HG02840 (cell line): ENCODE data around the gene SUDS3.
"Not testable (repeated sequence)": the region's sequence is repeated elsewhere in the genome, so short reads cannot be mapped to it uniquely, and the experiment has no call there.

Experiments used
- ATAC-seq: cut with Tn5 transposase; IDR thresholded peaks from one replicate; pipeline ENCODE4 v1.9.1; 2021; ENCODE audit warnings: mild to moderate bottlenecking, moderate library complexity, moderate number of reproducible peaks; ENCODE audit not compliant: unreplicated experiment, low FRiP score

Gene SUDS3

DNA sequence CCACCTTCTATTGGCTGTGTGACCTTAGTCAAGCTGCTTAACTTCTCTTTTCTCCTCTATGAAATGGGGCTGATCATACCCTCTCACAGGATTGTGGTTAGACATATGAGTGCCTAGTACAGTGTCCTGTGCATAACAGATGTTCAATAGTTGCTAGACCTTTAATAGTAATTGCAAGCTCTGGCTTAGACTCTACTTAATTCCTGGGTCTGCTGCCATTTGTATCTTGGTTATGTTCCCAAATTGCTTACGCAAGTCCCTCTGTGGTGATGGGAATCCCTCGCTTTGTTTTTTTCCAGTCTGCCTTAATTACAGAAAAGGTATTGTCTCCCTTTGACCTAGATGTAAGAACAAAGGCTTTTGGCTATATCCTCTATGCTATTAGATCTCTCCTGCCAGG, 15.1 kb downstream of the SUDS3 start:
- no peak for ATAC-seq

DNA sequence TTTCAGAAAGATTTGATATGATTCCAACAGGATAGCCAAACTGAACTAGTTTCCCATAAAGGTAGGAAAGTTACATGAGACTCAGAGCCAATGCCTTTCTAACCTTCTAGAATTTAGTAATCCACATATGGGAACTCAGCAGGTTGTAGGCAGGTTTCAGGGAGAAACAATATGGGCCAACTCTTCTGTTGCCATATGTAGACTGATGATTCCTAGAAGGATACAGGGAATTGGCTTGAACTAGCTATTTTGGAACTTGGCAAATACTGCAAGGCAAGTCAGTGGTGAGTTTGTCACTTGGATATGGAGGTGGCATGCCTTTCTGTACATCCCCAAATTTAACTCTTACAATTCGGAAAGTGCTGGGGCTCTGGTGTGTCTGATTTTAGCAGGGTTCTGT, 15.5 kb downstream of the SUDS3 start:
- ATAC-seq = no peak

DNA sequence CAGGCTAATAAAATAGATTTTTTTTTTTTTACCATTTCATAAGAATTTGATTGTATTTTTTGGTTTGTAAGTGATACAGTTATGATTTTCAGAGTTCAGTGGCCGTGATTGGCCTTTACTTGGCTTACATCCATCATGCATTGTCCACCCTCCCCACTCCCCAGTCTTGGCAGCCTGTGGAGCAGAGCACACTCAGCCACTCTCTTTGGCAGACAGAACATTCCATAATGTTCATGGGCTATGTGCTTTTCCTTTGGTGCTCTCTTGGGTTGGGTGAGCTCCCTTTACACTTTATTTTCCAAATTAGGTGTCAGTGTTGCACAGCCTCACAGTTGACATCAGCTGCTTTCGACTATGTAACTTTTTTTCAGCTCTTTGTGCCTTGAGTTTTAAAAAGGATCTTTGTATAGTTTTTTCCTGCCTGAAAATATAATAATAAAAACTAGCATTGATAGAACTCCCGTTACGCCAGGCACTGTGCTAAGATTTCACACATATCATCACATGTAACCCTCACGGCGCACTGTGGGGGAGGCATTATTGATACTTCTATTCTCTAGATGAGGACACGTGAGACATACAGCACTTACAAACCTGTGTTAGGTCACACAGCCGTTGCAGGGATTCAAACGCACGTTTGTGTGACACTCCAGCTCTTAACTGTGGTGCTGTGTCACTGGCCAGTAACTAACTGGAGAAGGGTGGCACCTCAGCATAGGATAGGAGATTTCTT, 21.5 kb downstream of the SUDS3 start:
- ATAC-seq = no peak

DNA sequence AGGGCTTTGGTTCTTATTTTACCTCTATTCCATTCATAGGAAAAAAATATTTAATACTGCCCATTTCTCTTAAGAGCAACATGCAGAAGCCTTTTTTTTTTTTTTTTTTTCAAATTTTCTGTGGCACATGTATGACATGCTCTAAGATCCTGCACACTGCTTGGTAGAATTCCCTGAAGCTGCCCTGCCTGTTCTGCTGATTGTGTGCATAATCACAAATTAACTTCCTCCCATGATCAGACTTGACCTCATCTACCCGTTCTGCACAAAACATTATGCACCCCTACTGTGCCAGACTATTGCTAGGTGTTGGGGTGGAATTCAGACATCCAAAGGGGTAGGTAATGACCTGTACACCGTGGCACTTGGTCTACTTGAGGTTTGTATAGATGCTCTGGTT, 22.2 kb downstream of the SUDS3 start:
- no peak for ATAC-seq

DNA sequence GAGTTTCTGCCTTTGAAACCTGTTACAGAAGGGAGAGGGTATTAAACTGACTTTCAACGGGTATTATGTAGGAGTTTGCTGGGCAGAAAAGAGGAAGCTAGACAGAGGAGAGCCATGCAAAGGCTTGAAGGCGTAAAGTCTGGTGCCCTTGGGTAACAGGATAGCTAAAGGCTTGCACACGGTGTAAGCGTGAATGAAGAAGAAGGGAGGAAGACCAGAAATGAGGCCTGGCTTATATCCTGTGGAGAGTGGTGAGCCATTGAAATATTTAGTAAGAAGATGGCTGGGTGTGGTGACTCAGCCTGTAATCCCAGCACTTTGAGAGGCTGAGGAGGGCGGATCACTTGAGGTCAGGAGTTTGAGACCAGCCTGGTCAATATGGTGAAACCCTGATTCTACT, 22.6 kb downstream of the SUDS3 start:
- no peak for ATAC-seq

DNA sequence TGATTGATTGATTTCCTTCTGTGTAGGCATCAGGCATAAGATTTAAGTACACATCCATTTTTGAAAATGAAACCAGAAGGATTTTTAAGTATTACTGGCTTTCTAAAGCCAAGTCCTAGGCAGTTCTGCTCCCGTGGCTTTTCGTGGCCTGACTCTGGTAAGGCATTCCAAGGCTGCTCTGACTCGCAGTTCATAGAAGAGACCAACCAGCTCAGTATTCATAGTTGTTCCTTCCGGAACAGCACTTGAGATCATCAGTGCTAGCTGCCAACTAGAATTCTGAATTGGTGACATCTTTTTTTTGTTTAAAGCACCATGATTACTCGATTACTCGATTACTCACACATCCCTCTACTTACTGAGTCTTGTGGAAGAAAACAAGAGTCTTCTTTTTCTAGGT, 25.9 kb downstream of the SUDS3 start:
- no peak for ATAC-seq

DNA sequence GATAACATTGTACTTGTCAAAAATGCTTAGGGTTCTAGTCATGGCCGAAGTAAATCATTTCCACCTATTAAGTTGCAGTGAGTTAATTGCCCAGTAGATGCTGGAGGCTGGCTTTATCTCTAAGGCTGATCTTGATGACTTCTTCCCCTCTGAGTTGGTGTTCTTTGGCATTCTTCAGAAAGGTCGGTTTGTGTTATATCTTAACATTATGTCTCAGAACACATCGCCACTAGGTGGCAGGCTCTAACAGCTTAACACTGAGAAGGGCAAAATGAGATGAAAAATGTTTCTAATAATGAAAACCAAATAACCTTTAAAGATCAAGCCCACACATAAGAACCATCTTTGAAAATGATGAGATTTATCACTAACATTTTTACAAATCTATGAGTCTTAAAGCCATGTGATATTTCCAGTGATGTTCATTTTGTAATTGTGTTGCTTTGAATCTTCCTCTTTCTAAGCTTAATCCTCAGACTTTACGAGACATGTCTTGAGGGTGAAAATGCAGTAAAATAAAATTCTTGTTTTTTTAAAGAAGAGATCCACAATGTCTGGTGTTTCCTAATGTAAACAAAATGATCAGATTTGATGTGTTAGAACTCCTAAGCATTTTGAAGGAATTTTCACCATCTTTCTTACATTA, 28.6 kb downstream of the SUDS3 start:
- ATAC-seq = no peak

DNA sequence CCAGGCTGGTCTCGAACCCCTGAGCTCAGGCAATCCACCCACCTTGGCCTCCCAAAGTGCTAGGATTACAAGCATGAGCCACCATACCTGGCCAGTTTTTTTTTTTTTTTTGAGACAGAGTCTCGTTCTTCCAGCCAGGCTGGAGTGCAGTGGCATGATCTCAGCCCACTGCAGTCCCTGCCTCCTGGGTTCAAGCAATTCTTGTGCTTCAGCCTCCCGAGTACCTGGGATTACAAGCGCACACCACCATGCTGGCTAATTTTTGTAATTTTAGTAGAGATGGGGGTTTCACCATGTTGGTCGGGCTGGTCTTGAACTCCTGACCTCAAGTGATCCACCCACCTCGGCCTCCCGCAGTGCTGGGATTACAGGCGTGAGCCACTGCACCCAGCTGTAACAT, 31.9 kb downstream of the SUDS3 start:
- ATAC-seq = not testable (repeated sequence)

DNA sequence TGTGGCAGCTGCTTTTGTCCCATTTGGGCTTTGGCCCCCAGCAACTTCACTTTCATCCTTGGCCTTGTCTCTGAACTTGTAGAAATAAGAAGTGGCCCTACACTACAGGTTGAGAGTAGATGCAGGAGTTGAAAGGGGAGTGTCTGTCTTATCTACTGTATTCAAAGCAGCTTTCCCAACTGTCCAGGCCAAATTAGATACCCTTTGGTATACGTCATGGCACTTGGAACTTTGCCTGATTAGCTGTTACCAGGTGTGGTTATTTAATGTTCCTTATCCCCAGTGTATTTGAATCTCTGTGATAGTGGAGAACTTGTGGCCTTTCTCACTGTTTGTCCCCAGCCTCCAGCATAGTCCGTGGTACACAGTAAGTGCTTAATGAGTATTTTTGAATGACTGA, 33.5 kb downstream of the SUDS3 start:
- ATAC-seq = no peak

DNA sequence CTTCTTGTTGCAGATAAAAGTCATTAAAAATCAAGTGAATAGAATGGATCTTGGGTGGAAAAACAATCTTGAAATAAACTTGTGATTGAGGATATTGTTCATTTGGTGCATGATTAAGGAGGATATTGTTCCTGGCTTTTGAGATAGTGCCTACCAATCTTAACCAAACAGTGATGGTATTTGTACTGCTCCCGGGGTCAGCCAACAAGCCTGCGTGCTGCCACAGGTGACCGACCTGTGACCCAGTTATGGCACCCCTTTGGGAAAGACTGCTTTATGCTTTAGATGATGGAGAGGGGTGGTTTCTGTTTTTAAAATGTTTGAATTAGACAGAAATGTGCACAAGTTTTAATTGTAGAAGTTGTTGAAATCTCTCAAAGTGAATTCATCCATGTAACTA, 41.6 kb downstream of the SUDS3 start:
- no peak for ATAC-seq

DNA sequence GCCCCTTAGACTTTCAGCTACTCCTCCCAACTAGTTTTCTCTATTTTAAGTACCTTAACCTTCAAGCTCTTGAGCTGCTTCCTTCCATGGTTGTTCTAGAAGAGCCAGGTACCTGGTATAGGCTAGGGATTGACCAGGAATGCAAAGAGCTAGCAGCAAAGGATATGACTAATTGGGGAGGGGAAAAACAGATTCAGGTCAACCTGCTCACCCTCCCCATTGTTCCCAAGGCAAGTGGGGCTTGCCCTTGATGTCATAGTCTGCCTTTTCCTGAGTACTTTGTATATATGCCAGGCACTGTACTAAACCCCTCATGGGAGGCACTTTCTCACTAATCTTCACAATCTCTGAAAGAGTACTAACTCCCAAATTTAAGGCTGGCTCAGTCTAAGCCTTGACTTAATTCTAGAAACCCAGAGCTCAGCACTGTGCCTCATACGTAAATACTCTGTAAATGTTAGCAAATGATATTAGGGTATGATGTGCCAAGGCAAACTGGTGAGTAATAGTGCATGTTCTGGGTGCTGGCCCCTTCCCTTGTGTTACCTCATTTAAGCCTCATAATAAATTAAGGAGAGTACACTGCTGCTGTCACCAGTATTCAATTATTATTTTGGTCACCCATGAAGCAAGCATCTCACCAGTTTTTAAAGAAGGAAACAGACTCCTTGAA, 42.2 kb downstream of the SUDS3 start:
- no peak for ATAC-seq

DNA sequence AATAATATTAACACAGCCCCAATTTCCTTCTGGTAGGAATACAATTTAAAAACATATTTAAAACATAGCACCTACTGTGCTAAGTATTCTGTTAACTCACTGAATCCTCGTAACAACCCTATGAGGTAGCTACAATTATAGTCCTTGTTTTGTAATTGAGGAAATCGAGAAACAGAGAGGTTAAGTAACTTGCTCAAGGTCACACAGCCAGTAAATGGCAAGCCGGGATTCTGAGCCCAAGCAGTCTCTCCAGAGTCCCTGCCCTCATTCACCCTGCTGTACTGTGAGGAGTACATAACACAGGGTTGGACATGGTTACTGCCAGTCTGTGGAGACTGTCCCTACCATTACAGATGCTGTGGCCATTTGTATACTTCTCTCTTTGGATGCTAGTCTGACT, 44.3 kb downstream of the SUDS3 start:
- no peak for ATAC-seq

DNA sequence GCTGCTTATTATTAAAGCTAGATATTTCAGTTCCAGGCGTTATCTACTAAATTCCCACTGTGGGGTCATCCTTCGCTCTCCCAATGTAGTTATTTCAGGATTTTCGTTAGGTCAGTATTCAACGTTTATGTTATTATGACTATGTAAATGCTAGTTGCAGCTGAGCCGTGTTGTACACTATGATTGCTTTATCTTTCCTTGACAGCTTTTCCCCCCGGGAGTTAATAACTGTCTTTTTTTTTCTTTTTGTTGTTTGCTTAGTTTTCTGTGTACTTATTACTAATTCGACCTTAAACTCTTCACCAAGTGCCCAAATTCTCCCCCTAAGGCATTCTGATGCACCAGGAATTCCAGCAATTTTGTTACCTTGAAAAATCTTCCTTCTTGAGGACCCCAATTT, 48.5 kb downstream of the SUDS3 start:
- ATAC-seq = no peak

DNA sequence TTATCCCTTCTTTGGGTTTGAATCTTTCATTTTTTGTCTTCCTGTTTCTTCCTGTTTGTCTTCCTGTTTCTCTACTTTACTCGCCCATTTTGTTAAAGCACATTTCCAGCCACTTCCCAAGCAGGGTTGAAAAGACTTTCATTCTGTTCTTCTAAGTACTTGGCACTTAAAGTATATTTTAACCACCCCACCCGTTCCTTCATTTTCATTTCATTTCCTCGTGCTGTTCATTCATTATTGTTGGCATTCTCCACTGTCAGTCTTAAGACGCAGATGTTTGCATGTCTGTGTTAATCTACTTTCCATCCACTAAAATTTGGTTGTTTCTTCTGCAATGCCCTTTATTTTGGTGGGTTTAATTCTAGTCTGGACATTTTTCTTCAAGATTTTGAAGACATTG, 49.0 kb downstream of the SUDS3 start:
- ATAC-seq = no peak

DNA sequence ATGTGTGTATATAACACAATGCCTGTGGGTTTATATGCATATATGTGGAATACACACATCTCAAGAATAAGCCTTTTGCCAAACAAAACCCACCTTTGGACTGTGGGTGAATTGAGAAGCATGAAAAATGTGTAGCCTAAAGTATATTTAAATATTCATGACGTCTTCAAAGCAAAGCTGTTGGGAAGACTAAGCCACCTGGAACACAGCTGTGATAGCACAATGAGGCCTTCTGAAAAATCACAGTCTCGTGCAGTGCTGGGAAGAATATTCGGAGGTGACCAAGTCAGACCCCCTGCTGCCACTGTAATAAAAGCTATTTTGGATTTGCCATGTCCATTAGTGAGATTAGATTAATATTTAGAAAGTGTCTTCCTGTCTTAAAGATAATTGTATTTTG, 51.5 kb downstream of the SUDS3 start:
- no peak for ATAC-seq

DNA sequence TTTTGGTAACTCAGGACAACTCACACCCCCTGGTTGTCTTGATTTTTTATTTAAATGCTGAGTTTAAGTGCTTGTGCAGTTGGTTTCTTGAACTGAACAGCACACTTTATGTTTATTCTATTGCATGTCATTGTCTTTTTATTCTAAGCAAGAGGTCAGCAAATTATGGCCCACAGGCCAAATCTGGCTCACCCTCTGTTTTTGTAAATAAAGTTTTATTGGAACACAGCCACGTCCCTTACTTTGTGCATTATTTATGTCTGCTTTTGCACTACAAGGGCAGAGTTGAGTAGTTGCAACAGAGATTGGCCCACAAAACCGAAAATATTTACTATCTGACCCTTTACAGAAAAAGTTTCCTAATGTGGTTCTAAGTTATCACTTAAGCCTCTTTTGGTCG, 52.3 kb downstream of the SUDS3 start:
- no peak for ATAC-seq

DNA sequence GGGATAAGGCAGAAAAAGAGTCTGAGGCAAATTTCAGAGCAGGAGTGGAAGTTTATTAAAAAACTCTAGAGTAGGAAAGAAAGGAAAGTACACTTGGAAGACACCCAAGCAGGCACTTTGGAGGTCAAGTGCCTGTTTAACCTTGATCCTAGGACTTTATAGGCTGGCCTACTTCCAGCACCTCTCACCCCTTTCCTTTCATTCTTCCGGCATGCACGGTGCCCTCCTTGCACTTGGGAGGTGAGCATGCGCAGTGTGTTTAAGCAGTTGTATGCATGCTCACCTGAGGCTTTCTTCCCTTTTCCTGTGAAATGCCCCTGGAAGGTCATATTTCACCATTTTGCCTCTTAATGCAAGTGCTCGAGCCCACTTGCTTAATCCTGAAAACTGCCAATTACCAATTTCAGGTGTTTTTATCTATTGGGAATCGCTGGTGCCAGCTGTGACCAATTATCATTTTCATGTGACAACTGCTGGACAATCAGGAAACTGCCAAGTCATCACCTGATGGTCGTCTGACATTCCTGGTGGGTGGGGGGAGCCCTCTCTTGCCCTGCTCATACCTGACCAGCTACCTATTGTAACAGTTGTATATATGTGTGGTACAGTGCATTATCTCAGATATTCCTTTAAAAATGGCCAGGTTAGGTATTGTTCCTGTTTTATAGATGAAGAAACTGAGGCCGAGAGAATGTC, 53.5 kb downstream of the SUDS3 start:
- no peak for ATAC-seq

DNA sequence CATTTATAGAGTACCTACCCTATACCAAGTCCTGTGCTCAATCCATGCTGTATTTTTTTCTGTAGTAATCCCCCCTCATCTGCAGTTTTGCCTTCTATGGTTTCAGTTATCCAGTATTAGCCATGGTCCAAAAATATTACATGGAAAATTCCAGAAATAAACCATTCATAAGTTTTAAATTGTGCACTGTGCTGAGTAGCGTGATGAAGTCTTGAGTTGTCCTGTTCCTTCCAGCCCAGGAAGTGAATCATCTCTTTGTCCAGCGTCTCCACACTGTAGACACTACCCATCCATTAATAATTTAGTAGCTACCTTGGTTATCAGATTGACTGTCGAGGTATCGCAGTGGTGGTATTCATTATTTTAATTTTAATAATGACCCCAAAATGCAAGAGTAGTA, 54.2 kb downstream of the SUDS3 start:
- ATAC-seq = no peak

DNA sequence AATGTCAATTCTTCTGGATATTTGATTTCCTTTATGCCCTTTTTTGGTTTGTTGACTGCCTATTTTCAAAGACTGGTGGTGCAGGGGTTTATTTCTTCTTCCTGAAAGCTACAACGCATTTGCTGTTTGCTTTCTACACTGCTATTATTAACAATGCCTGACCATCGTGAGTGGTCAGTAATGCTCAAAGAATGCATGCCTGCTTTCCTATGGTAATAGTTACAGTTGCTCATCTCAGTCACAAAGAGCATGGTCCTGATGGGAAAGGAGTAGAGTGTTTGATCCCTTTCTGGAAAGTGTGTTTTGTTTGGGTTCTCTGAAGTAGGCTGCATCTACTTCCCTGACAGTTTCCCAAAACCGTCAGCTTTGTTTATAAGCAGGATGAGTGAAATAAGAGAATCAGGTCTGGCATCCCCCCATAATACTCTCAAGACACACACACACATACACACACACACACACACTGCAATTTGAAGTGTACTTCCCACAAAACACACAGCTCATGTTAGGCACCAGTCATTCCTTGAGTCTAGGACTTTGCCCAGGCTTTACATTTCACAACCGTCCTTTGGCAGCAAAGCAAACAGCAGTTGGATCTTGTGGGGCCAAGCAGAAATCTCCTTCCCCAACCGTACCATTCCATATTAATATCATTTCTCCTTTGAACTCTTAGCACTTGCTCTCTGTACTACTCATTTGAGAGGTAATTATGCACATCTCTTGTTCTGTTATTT, 56.6 kb downstream of the SUDS3 start:
- no peak for ATAC-seq

DNA sequence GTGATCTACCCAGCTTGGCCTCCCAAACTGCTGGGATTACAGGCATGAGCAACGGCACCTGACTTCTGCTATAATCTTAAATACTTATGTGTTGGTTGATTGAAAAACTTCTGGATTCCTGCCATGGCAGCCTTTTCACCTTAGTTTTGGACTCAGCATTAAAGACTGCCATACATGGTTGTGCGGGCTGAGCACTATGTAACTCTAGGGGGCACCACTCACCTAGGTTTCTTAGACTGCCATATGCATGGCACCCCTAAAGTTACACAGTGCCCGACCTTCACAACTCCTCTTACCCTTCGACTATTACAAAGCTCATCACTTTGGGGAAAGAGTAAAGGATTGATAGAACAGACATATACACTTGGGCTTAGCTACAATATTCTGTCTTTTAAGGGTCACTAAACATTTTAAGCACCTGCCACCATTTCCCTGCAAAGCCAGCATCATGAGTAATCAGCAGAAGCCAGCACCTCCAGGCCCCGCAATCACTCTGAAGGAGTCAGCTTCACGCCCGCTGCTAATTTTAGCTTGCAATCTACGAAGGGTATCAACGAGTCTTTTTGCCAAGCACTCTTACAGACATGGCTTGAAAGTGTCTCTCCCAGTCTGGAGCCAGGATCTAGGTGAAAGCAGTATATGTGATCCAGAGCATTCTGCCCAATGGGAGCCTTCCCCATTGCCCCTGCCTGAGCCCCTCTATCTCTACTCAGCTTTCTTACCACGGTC, 59.8 kb downstream of the SUDS3 start:
- no peak for ATAC-seq
